ENCODE results near the gene GABRA5.

DNA sequence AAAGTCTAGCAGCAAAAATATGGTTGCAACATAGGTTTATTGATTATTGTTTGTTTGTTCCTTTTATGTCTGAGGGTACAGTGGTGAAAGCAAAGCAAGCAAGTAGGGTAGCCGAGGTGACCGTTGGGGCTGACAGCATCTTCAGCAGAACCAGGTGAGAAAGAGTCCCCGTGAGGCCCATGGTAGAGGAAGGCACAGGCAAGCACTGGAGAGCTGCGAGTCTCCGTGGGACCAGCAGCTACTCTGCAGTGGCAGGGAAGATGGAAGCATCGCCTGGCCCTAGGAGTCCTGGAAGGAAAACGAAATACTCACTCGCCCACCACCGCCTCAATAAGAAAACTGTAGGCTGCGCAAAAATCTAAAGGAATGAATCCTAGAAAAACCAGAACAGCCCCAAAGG is 25.3 kb upstream of the GABRA5 start:
- TF ChIP-seq, protein P1, sequence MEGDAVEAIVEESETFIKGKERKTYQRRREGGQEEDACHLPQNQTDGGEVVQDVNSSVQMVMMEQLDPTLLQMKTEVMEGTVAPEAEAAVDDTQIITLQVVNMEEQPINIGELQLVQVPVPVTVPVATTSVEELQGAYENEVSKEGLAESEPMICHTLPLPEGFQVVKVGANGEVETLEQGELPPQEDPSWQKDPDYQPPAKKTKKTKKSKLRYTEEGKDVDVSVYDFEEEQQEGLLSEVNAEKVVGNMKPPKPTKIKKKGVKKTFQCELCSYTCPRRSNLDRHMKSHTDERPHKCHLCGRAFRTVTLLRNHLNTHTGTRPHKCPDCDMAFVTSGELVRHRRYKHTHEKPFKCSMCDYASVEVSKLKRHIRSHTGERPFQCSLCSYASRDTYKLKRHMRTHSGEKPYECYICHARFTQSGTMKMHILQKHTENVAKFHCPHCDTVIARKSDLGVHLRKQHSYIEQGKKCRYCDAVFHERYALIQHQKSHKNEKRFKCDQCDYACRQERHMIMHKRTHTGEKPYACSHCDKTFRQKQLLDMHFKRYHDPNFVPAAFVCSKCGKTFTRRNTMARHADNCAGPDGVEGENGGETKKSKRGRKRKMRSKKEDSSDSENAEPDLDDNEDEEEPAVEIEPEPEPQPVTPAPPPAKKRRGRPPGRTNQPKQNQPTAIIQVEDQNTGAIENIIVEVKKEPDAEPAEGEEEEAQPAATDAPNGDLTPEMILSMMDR (IDR thresholded peaks at IDR 0.05; ENCODE audit: poor library complexity, severe bottlenecking): no peak
- TF ChIP-seq EZH2 (IDR thresholded peaks at IDR 0.05; ENCODE audit: borderline replicate concordance, insufficient read depth, low read length, poor library complexity, severe bottlenecking) (no peak), SMC3 (conservative IDR thresholded peaks at IDR 0.05; ENCODE audit: poor library complexity) (no peak), EP300 (conservative IDR thresholded peaks at IDR 0.05; ENCODE audit: poor library complexity, severe bottlenecking) (no peak), MXI1 (conservative IDR thresholded peaks at IDR 0.05; ENCODE audit: poor library complexity, severe bottlenecking) (no peak), POLR2AphosphoS5 (IDR thresholded peaks at IDR 0.05) (no peak), RAD21 (conservative IDR thresholded peaks at IDR 0.05) (no peak), TAF1 (IDR thresholded peaks at IDR 0.05; ENCODE audit: low read depth) (no peak)
- TF ChIP-seq, protein P2, sequence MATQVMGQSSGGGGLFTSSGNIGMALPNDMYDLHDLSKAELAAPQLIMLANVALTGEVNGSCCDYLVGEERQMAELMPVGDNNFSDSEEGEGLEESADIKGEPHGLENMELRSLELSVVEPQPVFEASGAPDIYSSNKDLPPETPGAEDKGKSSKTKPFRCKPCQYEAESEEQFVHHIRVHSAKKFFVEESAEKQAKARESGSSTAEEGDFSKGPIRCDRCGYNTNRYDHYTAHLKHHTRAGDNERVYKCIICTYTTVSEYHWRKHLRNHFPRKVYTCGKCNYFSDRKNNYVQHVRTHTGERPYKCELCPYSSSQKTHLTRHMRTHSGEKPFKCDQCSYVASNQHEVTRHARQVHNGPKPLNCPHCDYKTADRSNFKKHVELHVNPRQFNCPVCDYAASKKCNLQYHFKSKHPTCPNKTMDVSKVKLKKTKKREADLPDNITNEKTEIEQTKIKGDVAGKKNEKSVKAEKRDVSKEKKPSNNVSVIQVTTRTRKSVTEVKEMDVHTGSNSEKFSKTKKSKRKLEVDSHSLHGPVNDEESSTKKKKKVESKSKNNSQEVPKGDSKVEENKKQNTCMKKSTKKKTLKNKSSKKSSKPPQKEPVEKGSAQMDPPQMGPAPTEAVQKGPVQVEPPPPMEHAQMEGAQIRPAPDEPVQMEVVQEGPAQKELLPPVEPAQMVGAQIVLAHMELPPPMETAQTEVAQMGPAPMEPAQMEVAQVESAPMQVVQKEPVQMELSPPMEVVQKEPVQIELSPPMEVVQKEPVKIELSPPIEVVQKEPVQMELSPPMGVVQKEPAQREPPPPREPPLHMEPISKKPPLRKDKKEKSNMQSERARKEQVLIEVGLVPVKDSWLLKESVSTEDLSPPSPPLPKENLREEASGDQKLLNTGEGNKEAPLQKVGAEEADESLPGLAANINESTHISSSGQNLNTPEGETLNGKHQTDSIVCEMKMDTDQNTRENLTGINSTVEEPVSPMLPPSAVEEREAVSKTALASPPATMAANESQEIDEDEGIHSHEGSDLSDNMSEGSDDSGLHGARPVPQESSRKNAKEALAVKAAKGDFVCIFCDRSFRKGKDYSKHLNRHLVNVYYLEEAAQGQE (IDR thresholded peaks at IDR 0.05; ENCODE audit: borderline replicate concordance): no peak

Measured in neural cell (in vitro differentiated cells).